RWPE1 (cell line): ENCODE data around the gene NLRP3.
A peak's percentile ranks its signal among the peaks of the same experiment; 100 is the strongest.
"Not testable (repeated sequence)": the region's sequence is repeated elsewhere in the genome, so short reads cannot be mapped to it uniquely, and the experiment has no call there.

ENCODE experiments used
- CTCF ChIA-PET: fragments of 350-600 bp; sonication (Branson Sonifier 250); formaldehyde crosslinking; extraction: SDS; loops from one replicate; lab custom pipeline; 2021; lab: Yijun Ruan, JAX
- POLR2A ChIA-PET: fragments of 400-600 bp; formaldehyde crosslinking; extraction: SDS; loops from one replicate; lab custom pipeline; 2020; ENCODE audit warnings: antibody characterized with exemption; ENCODE audit not compliant: low non-redundant PET; lab: Yijun Ruan, JAX
- DNase-seq: peaks from one replicate; pipeline ENCODE4 v3.0.0; 2012; ENCODE audit warnings: low spot score
- H3K27ac ChIP-seq: fragments of 450-650 bp; 2 replicates; pipeline ENCODE4 v1.5.1; 2017
- CTCF ChIP-seq: fragments of 450-650 bp; conservative IDR thresholded peaks from 2 replicates; pipeline ENCODE4 v1.5.1; 2017; ENCODE audit warnings: low read depth, mild to moderate bottlenecking

Gene NLRP3

GRCh38 chr1:247371801-247372259 is 44.1 kb upstream of the NLRP3 start:
- no peak overlapping the region for H3K27ac ChIP-seq
- POLR2A ChIA-PET = no interaction called here
- DNase-seq = no peak
- CTCF ChIA-PET = interaction anchor here (1.3 to 1.4 kb wide), 2 partner anchors 117 to 118 kb away, joined by 3 to 6 read pairs; no protein-coding TSS in a partner anchor
- no peak for TF ChIP-seq CTCF

- CTCF ChIA-PET = interaction anchor here (0.7 to 2.6 kb wide), 9 partner anchors 16 to 399 kb away, joined by 3 to 14 read pairs (median 4); no protein-coding TSS in a partner anchor
- no peak for TF ChIP-seq CTCF
- POLR2A ChIA-PET = no interaction called here
- H3K27ac ChIP-seq = no peak overlapping the region
- DNase-seq = peak; percentile 23
Measured at GRCh38 chr1:247373721-247374141, 42.2 kb upstream of the NLRP3 start.

GRCh38 chr1:247374651-247375334 is 41.2 kb upstream of the NLRP3 start:
- H3K27ac ChIP-seq, DNase-seq, POLR2A ChIA-PET: not testable (repeated sequence)
- CTCF ChIA-PET = interaction anchor here (0.6 to 2.6 kb wide), 6 partner anchors 15 to 120 kb away, joined by 3 to 14 read pairs (median 4); no protein-coding TSS in a partner anchor

- ChIA-PET POLR2A (no interaction called here), CTCF (no interaction called here)
- H3K27ac ChIP-seq = no peak overlapping the region
- DNase-seq = no peak
- TF ChIP-seq CTCF = no peak
Measured at GRCh38 chr1:247375747-247376146, 40.2 kb upstream of the NLRP3 start.

- TF ChIP-seq CTCF = no peak
- POLR2A ChIA-PET = no interaction called here
- H3K27ac ChIP-seq = no peak overlapping the region
- no peak for DNase-seq
- CTCF ChIA-PET = no interaction called here
Measured at GRCh38 chr1:247376659-247377058, 39.3 kb upstream of the NLRP3 start.

- DNase-seq, CTCF ChIA-PET: not testable (repeated sequence)
Measured at GRCh38 chr1:247377656-247378055, 38.3 kb upstream of the NLRP3 start.

GRCh38 chr1:247378334-247379073 is 37.5 kb upstream of the NLRP3 start:
- no peak for DNase-seq
- no peak for TF ChIP-seq CTCF
- POLR2A ChIA-PET = no interaction called here
- CTCF ChIA-PET = no interaction called here
- H3K27ac ChIP-seq = no peak overlapping the region

More at GRCh38 chr1:247377656-247378055, 38.3 kb upstream of the NLRP3 start:
- H3K27ac ChIP-seq, POLR2A ChIA-PET: not testable (repeated sequence)
